Nephron progenitor cell (in vitro differentiated cells): ENCODE data around the gene TRAPPC2.

Source experiments
- DNase-seq: peaks from one replicate; pipeline ENCODE4 v3.0.0; 2021
- H3K27ac Mint-ChIP-seq: 2 replicates; pipeline ENCODE4 v1.8.0; 2021; ENCODE audit warnings: mild to moderate bottlenecking, moderate library complexity, mixed read lengths
- H3K27me3 Mint-ChIP-seq: 2 replicates; pipeline ENCODE4 v1.8.0; 2021; ENCODE audit warnings: mild to moderate bottlenecking, low read depth, mixed read lengths; ENCODE audit not compliant: poor library complexity
- H3K36me3 Mint-ChIP-seq: 2 replicates; pipeline ENCODE4 v1.8.0; 2021; ENCODE audit warnings: low read depth, mixed read lengths
- H3K4me1 Mint-ChIP-seq: 2 replicates; pipeline ENCODE4 v1.8.0; 2021; ENCODE audit warnings: mixed read lengths
- H3K4me3 Mint-ChIP-seq: 2 replicates; pipeline ENCODE4 v1.8.0; 2021; ENCODE audit warnings: mild to moderate bottlenecking, moderate library complexity, mixed read lengths
- H3K9me3 Mint-ChIP-seq: 2 replicates; pipeline ENCODE4 v1.8.0; 2021; ENCODE audit warnings: mild to moderate bottlenecking, moderate library complexity, mixed read lengths
- TF ChIP-seq, protein P1 (sequence below): fragments of 200-600 bp; sonication (generic); IDR thresholded peaks from 2 replicates; pipeline ENCODE4 v1.5.0; 2021; ENCODE audit warnings: antibody characterized with exemption

TRAPPC2 gene

DNA sequence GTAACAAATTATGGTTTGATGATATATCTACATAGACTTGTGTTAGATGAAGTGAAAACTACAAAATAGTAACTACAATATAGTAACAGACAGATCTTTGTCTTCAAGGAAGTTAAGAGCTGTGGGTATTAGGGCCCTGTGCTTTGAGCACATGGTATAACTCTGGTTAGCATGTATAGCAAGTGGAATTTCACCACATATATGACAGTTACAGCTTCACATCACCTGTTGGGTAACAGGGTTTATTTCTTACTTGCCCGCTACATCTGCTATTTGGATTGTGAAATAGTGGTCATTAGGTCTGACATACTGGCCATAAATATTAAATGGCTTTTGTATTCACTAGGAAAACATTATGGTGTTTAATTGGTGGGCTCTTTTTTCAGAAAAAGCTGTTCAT lies 20.3 kb upstream of the TRAPPC2 start:
- TF ChIP-seq, protein P1, sequence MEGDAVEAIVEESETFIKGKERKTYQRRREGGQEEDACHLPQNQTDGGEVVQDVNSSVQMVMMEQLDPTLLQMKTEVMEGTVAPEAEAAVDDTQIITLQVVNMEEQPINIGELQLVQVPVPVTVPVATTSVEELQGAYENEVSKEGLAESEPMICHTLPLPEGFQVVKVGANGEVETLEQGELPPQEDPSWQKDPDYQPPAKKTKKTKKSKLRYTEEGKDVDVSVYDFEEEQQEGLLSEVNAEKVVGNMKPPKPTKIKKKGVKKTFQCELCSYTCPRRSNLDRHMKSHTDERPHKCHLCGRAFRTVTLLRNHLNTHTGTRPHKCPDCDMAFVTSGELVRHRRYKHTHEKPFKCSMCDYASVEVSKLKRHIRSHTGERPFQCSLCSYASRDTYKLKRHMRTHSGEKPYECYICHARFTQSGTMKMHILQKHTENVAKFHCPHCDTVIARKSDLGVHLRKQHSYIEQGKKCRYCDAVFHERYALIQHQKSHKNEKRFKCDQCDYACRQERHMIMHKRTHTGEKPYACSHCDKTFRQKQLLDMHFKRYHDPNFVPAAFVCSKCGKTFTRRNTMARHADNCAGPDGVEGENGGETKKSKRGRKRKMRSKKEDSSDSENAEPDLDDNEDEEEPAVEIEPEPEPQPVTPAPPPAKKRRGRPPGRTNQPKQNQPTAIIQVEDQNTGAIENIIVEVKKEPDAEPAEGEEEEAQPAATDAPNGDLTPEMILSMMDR: no peak
- no peaks in the 10 kb centered on the region for H3K27me3 Mint-ChIP-seq
- no peak for DNase-seq
- peaks cover 5% of the 10 kb centered on the region for H3K9me3 Mint-ChIP-seq
- H3K4me3 Mint-ChIP-seq: no peak overlapping the region
- H3K4me1 Mint-ChIP-seq: no peaks in the 10 kb centered on the region
- H3K36me3 Mint-ChIP-seq: peaks cover 23% of the 10 kb centered on the region
- no peak overlapping the region for H3K27ac Mint-ChIP-seq

DNA sequence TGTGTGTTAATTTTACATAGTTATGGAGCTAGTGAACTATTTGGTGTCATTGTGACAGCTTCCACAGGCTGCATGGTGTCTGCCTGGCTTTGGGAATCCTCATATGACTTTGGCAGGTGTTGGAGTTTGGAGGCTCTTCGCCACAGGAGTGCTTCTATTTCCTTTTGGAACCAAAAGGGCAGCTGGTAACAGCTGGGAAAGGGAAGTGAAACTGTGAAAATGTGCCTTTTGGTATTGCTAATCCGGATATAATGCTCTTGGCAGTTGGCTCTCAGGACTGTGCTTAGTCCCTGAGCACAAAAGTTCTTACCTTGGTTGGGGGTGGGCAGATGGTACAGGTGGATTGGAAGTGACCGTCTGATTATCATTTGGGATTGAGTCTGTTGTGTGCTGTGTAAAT lies 18.2 kb upstream of the TRAPPC2 start:
- H3K4me1 Mint-ChIP-seq: no peaks in the 10 kb centered on the region
- H3K36me3 Mint-ChIP-seq: peaks cover 23% of the 10 kb centered on the region
- DNase-seq: no peak

DNA sequence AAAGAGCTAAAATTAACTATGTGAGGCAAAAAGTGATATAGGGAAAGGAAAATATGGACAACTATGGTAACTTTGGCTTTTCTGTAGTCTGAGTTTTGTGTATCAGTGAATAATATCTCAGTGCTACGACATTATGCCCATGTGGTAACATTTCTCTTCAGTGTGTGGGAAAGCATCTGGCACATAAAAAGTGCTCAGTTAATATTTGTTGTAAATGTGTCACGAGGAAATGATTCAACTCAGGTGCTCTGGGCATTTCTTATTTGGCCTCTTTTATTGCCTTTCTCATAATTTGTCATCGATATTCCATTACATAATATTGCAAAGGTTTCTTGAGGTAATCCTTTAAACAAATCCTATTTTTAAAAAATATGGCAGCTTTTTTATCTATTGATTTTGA lies 17.7 kb upstream of the TRAPPC2 start:
- H3K27me3 Mint-ChIP-seq: no peaks in the 10 kb centered on the region

More for the DNA sequence above, 18.2 kb upstream of the TRAPPC2 start:
- H3K27me3 Mint-ChIP-seq: no peaks in the 10 kb centered on the region
- no peak overlapping the region for H3K27ac Mint-ChIP-seq
- peaks cover under 1% of the 10 kb centered on the region for H3K9me3 Mint-ChIP-seq
- TF ChIP-seq, protein P1: no peak
- H3K4me3 Mint-ChIP-seq: no peak overlapping the region

GRCh38 chrX:13750812-13751211 lies 16.4 kb upstream of the TRAPPC2 start:
- no peaks in the 10 kb centered on the region for H3K4me1 Mint-ChIP-seq
- H3K27ac Mint-ChIP-seq: no peak overlapping the region
- H3K9me3 Mint-ChIP-seq: peaks cover 10% of the 10 kb centered on the region
- TF ChIP-seq, protein P1: no peak
- no peak for DNase-seq
- no peak overlapping the region for H3K4me3 Mint-ChIP-seq
- no peaks in the 10 kb centered on the region for H3K27me3 Mint-ChIP-seq
- H3K36me3 Mint-ChIP-seq: peaks cover 31% of the 10 kb centered on the region

More for the DNA sequence above, 17.7 kb upstream of the TRAPPC2 start:
- no peak overlapping the region for H3K4me3 Mint-ChIP-seq
- TF ChIP-seq, protein P1: no peak
- H3K27ac Mint-ChIP-seq: no peak overlapping the region
- peaks cover 5% of the 10 kb centered on the region for H3K9me3 Mint-ChIP-seq
- H3K36me3 Mint-ChIP-seq: peaks cover 28% of the 10 kb centered on the region
- no peak for DNase-seq
- no peaks in the 10 kb centered on the region for H3K4me1 Mint-ChIP-seq

DNA sequence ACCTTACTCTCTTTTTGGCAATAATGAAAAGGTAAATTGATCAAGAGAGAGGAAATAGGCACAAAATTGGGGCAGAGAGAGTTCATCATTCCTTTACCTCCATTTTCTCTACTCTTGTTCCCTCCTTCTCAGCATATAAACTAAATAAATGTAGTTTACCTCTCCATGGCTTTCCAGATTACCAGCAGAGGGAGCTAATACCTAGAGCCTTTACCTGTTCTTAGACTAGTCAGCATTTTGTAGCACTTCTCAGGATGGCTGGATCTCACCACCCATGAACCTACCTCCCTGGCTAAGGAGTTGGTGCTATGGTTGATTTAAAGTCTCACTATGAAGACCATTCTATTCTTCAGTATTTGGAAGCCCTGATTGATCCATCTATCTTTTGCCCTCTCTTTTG lies 15.8 kb upstream of the TRAPPC2 start:
- no peak overlapping the region for H3K4me3 Mint-ChIP-seq
- TF ChIP-seq, protein P1: peak; percentile 41
- DNase-seq: no peak
- no peaks in the 10 kb centered on the region for H3K4me1 Mint-ChIP-seq
- H3K27ac Mint-ChIP-seq: no peak overlapping the region
- H3K27me3 Mint-ChIP-seq: no peaks in the 10 kb centered on the region
- peaks cover 36% of the 10 kb centered on the region for H3K36me3 Mint-ChIP-seq
- peaks cover 10% of the 10 kb centered on the region for H3K9me3 Mint-ChIP-seq

GRCh38 chrX:13748486-13748885 lies 14.1 kb upstream of the TRAPPC2 start:
- no peaks in the 10 kb centered on the region for H3K4me1 Mint-ChIP-seq
- peak overlapping the region; percentile 59 for H3K27ac Mint-ChIP-seq
- no peak overlapping the region for H3K4me3 Mint-ChIP-seq
- peaks cover 13% of the 10 kb centered on the region for H3K9me3 Mint-ChIP-seq
- TF ChIP-seq, protein P1: no peak
- no peaks in the 10 kb centered on the region for H3K27me3 Mint-ChIP-seq
- H3K36me3 Mint-ChIP-seq: peaks cover 36% of the 10 kb centered on the region
- DNase-seq: no peak
